NOMO-1 (cell line): ENCODE measurements around the gene CHPF2.

Experiments used
- DNase-seq, 2 experiments: peaks; one replicate each; lab custom pipeline; 2025; ENCODE audit not compliant: unreplicated experiment in 2 of 2; lab: John Stamatoyannopoulos, UW

Gene CHPF2

GRCh38 chr7:151204383-151205032 is 27.8 kb upstream of the CHPF2 start:
- DNase-seq, result no peak

GRCh38 chr7:151205730-151206129 is 26.6 kb upstream of the CHPF2 start:
- no peak for DNase-seq

GRCh38 chr7:151206914-151207313 is 25.4 kb upstream of the CHPF2 start:
- peak in 1 of 2 experiments; percentile 45 for DNase-seq

GRCh38 chr7:151207315-151207714 is 25.0 kb upstream of the CHPF2 start:
- DNase-seq, result no peak

GRCh38 chr7:151207804-151208203 is 24.5 kb upstream of the CHPF2 start:
- no peak for DNase-seq

GRCh38 chr7:151208253-151208862 is 23.9 kb upstream of the CHPF2 start:
- no peak for DNase-seq

GRCh38 chr7:151209588-151209987 is 22.7 kb upstream of the CHPF2 start:
- no peak for DNase-seq

- DNase-seq, result no peak
These were observed 22.0 kb upstream of the CHPF2 start, which contains the start of gene H2BK1 for GRCh38 chr7:151210087-151210854. H2BK1 (minus strand) TSS chr7:151210488; CDS start chr7:151210318, 170 bp downstream.

GRCh38 chr7:151211155-151211772 is 21.0 kb upstream of the CHPF2 start:
- DNase-seq, result no peak

GRCh38 chr7:151212626-151213025 is 19.7 kb upstream of the CHPF2 start:
- DNase-seq, result no peak

- DNase-seq, result no peak
These were observed 18.5 kb upstream of the CHPF2 start for GRCh38 chr7:151213826-151214225.

- no peak for DNase-seq
These were observed 16.9 kb upstream of the CHPF2 start for GRCh38 chr7:151215396-151215795.

GRCh38 chr7:151218170-151218569 is 14.1 kb upstream of the CHPF2 start:
- DNase-seq, result no peak

- DNase-seq, result no peak
These were observed 8.6 kb upstream of the CHPF2 start for GRCh38 chr7:151223728-151224127.

- DNase-seq, result peak in 1 of 2 experiments; percentile 36
These were observed 6.3 kb upstream of the CHPF2 start for GRCh38 chr7:151225948-151226510.

GRCh38 chr7:151226560-151226874 is 5.8 kb upstream of the CHPF2 start:
- no peak for DNase-seq

GRCh38 chr7:151226875-151227782 is 5.2 kb upstream of the CHPF2 start, which contains the start of gene ABCF2:
ABCF2 (minus strand) TSS chr7:151227205; CDS start chr7:151226458, 747 bp downstream.
- peak; percentile 72 to 77 for DNase-seq

- no peak for DNase-seq
These were observed 4.0 kb upstream of the CHPF2 start for GRCh38 chr7:151228024-151228866.

- DNase-seq, result no peak
These were observed 3.0 kb upstream of the CHPF2 start for GRCh38 chr7:151229249-151229648.
